DND-41 (cell line): Measurements from ENCODE around the gene STX3.

ENCODE experiments used
- ATAC-seq: fragments of 200-7000 bp; cut with Tn5 transposase; 3 replicates; pipeline ENCODE4 v1.9.1; 2021; ENCODE audit warnings: low read depth; ENCODE audit not compliant: insufficient read depth
- DNase-seq: peaks from one replicate; pipeline ENCODE4 v3.0.0-alpha.2; 2020
- H2AFZ ChIP-seq: 2 replicates; pipeline ENCODE4 v1.6.0; 2012; ENCODE audit warnings: low read depth, low read length
- H3K27ac ChIP-seq: 2 replicates; pipeline ENCODE4 v1.5.1; 2012; ENCODE audit warnings: low read length, inconsistent platforms
- H3K27me3 ChIP-seq: fragments of 200-600 bp; sonication (generic); 2 replicates; pipeline ENCODE4 v1.6.0; 2012; ENCODE audit warnings: low read length, mild to moderate bottlenecking, inconsistent platforms; ENCODE audit not compliant: insufficient read depth, poor library complexity
- H3K36me3 ChIP-seq: 2 replicates; pipeline ENCODE4 v1.5.1; 2012; ENCODE audit warnings: low read length, inconsistent platforms; ENCODE audit not compliant: insufficient read depth
- H3K4me1 ChIP-seq: 2 replicates; pipeline ENCODE4 v1.5.1; 2012; ENCODE audit warnings: mild to moderate bottlenecking, low read length; ENCODE audit not compliant: insufficient read depth
- H3K4me2 ChIP-seq: 2 replicates; pipeline ENCODE4 v1.6.0; 2012; ENCODE audit warnings: mild to moderate bottlenecking, moderate library complexity, low read length, inconsistent platforms; ENCODE audit not compliant: insufficient read depth
- H3K4me3 ChIP-seq, 2 experiments: fragments of 200-600 bp in 1 of 2; shearing (Covaris generic) in 1 of 2; 2 replicates each; pipeline ENCODE4 v1.5.1; 2012 to 2016; ENCODE audit warnings: inconsistent platforms in 2 of 2, low read length in 2 of 2, mild to moderate bottlenecking in 2 of 2, low read depth in 1 of 2, moderate library complexity in 1 of 2
- H3K79me2 ChIP-seq: 2 replicates; pipeline ENCODE4 v1.6.0; 2012; ENCODE audit warnings: low read length, inconsistent platforms; ENCODE audit not compliant: insufficient read depth
- H3K9ac ChIP-seq: 2 replicates; pipeline ENCODE4 v1.6.0; 2012; ENCODE audit warnings: low read depth, mild to moderate bottlenecking, inconsistent platforms, low read length, moderate library complexity
- H3K9me3 ChIP-seq: 2 replicates; pipeline ENCODE4 v1.5.1; 2012; ENCODE audit warnings: low read length, moderate library complexity, mild to moderate bottlenecking, inconsistent platforms; ENCODE audit not compliant: insufficient read depth, severe bottlenecking
- H4K20me1 ChIP-seq: 2 replicates; pipeline ENCODE4 v1.6.0; 2012; ENCODE audit warnings: low read length; ENCODE audit not compliant: insufficient read depth
- CTCF ChIP-seq: IDR thresholded peaks from 2 replicates; pipeline ENCODE4 v1.5.1; 2012; ENCODE audit warnings: borderline replicate concordance, low read length, moderate library complexity, mild to moderate bottlenecking; ENCODE audit not compliant: poor library complexity, severe bottlenecking; ENCODE audit errors: extremely low read depth
- EZH2 ChIP-seq: IDR thresholded peaks from 3 replicates; pipeline ENCODE4 v1.6.1; 2012; ENCODE audit warnings: borderline replicate concordance, low read depth, mild to moderate bottlenecking, moderate library complexity, low read length, inconsistent platforms; ENCODE audit not compliant: severe bottlenecking

The STX3 gene

GRCh38 chr11:59801160-59801706 is 46.1 kb downstream of the STX3 start:
- no peaks in the 10 kb centered on the region for H3K79me2 ChIP-seq
- H3K4me2 ChIP-seq: no peak overlapping the region
- no peak for ATAC-seq

GRCh38 chr11:59801981-59802638 is 46.9 kb downstream of the STX3 start:
- Histone ChIP-seq H3K79me2 (no peaks in the 10 kb centered on the region), H3K4me1 (no peaks in the 10 kb centered on the region), H3K27ac (no peak overlapping the region), H3K9ac (no peak overlapping the region), H2AFZ (no peak overlapping the region), H3K4me2 (no peak overlapping the region), H3K36me3 (peaks cover 18% of the 10 kb centered on the region), H3K4me3 (no peak overlapping the region), H3K27me3 (no peaks in the 10 kb centered on the region), H4K20me1 (no peaks in the 10 kb centered on the region), H3K9me3 (no peaks in the 10 kb centered on the region)
- TF ChIP-seq CTCF (no peak), EZH2 (no peak)
- DNase-seq (no peak), ATAC-seq (peak; percentile 52)

More at GRCh38 chr11:59801160-59801706, 46.1 kb downstream of the STX3 start:
- Histone ChIP-seq H2AFZ (no peak overlapping the region), H3K9me3 (no peaks in the 10 kb centered on the region), H3K36me3 (peaks cover 9% of the 10 kb centered on the region), H3K9ac (no peak overlapping the region), H3K4me1 (no peaks in the 10 kb centered on the region), H3K4me3 (no peak overlapping the region), H3K27me3 (no peaks in the 10 kb centered on the region), H3K27ac (no peak overlapping the region), H4K20me1 (no peaks in the 10 kb centered on the region)
- DNase-seq: no peak
- TF ChIP-seq EZH2: no peak
- no peak for TF ChIP-seq CTCF

- Histone ChIP-seq H3K79me2 (no peaks in the 10 kb centered on the region), H3K27ac (no peak overlapping the region), H3K27me3 (no peaks in the 10 kb centered on the region), H3K4me3 (no peak overlapping the region), H3K9me3 (no peaks in the 10 kb centered on the region), H3K4me1 (no peaks in the 10 kb centered on the region), H2AFZ (no peak overlapping the region), H3K4me2 (no peak overlapping the region), H3K36me3 (peaks cover 23% of the 10 kb centered on the region), H4K20me1 (no peaks in the 10 kb centered on the region), H3K9ac (no peak overlapping the region)
- ATAC-seq: peak; percentile 73
- TF ChIP-seq CTCF (peak; percentile 71), EZH2 (no peak)
- peak; percentile 30 for DNase-seq
Measured at GRCh38 chr11:59802639-59803176, 47.5 kb downstream of the STX3 start.
